Muscle layer of duodenum (tissue), 2 donors: ENCODE measurements around the gene TNFRSF19.

ENCODE experiments used
- H3K27ac ChIP-seq: one replicate; pipeline ENCODE4 v1.7.0; 2013; ENCODE audit warnings: mild to moderate bottlenecking, low read length
- H3K27me3 ChIP-seq: one replicate; pipeline ENCODE4 v1.7.0; 2013; ENCODE audit warnings: low read depth, mild to moderate bottlenecking, control low read depth, low read length
- H3K36me3 ChIP-seq, 2 donors: one replicate each; pipeline ENCODE4 v1.7.0; 2013; ENCODE audit warnings: low read length in 2 of 2, control low read depth in 1 of 2, mild to moderate bottlenecking in 1 of 2; ENCODE audit not compliant: insufficient read depth in 2 of 2, control insufficient read depth in 1 of 2
- H3K4me1 ChIP-seq, 2 donors: one replicate each; pipeline ENCODE4 v1.7.0; 2013; ENCODE audit warnings: low read length in 2 of 2, mild to moderate bottlenecking in 2 of 2, control low read depth in 1 of 2, moderate library complexity in 1 of 2; ENCODE audit not compliant: insufficient read depth in 2 of 2, control insufficient read depth in 1 of 2
- H3K4me3 ChIP-seq, 2 donors: one replicate each; pipeline ENCODE4 v1.7.0; 2013; ENCODE audit warnings: low read length in 2 of 2, low read depth in 1 of 2, mild to moderate bottlenecking in 1 of 2
- H3K9me3 ChIP-seq, 2 donors: one replicate each; pipeline ENCODE4 v1.7.0; 2013; ENCODE audit warnings: low read length in 2 of 2, control low read depth in 1 of 2, mild to moderate bottlenecking in 1 of 2; ENCODE audit not compliant: control insufficient read depth in 1 of 2
- donor health status: healthy.

Gene TNFRSF19

DNA sequence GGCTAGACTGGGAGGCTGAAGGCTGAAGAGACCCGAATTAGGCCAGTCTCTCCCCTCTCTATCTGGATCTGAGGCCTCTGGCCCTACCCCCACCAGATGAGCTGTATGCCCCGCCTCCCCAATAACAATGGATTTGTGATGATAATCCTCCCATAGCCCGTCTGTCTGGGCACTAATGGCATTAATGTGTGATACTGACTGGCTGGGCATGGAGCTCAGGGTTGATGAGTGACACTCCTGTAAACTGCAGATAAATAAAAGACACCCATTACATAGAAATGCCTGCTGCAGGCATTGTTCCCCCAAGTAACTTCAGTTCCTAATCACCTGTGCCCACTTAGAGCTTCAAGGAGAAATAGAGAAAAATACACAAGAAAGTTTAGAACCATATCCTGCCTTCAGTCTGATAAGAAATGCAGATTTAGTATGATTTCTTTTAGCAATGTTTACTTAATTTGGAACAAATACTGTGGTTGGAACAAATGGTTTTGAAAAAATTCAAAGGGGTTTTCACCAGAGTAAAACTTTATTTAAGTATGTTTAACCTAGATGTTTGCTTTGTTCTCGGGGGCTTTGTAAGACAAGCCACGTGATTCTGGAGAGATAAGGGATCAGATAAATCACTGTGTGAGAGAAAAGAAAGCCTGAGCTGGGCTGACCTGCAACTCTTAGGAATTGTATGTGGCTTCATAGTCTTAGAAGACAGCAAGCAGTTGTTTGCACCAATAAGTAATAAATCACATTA, 60.3 kb downstream of the TNFRSF19 start:
- H3K9me3 ChIP-seq: no peaks in the 10 kb centered on the region
- H3K27me3 ChIP-seq: no peaks in the 10 kb centered on the region
- H3K4me1 ChIP-seq: no peaks in the 10 kb centered on the region
- no peak overlapping the region for H3K4me3 ChIP-seq
- H3K27ac ChIP-seq: no peak overlapping the region
- no peaks in the 10 kb centered on the region for H3K36me3 ChIP-seq

DNA sequence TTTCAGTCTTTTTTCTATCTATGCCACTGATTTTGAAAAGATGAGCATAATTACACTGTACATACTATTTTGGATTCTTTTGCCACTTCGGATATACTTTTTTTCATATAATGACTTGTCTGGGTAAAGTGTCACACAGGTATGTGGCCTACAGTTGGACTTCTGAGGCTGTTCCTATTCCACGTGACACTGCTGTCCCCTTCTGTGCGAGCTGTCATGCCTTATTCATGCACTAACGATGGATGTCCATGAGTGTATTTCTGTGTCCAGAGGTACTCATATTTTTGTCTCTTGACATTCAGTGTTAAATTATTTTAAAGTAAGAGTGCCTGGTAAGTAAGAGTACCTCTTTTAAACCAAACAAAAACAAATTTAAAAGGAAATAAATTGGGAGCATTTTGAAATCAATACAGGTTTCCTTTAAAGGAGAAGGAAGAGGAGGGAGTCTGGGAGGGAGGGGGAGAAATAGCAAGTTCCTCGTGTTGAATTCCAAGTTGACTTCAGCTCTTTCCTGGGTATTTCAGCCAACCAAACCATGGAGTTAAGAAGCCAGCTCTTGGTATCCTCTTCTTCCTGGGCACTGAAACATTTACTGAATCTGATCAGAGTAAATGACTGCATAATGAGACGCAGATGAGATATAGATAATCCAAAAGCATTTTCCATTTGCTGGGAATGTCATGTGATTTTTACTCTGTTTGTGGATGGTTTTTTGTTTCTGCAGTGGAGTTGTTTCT, 61.3 kb downstream of the TNFRSF19 start:
- H3K36me3 ChIP-seq: no peaks in the 10 kb centered on the region

DNA sequence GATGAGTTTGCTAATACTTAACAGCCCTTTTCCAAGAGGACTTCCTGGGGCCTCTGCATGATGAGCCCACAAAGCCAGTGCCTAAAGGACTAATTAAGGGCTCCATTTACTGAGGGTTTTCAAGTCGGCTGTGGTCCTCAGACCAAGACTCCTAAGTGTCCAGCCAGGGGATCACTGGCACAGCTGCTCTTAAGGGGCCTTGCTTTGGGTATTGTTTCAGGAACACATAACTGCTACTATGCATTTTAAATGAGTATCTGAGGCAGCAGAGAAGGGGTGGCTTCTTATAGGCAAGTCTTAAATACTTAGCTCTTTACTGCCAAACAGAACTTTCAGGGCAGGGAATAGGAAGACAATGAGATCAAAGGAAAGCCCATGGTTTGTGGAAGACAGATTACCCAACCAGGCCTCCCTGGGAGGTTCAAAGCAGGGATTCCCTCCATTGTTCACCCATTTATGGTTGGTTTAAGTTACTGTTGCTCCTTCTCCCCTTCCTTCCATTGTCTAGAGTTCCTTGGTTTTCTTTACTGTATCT, 61.9 kb downstream of the TNFRSF19 start:
- H3K36me3 ChIP-seq: no peaks in the 10 kb centered on the region
- H3K4me3 ChIP-seq: no peak overlapping the region
- no peaks in the 10 kb centered on the region for H3K27me3 ChIP-seq
- no peak overlapping the region for H3K27ac ChIP-seq
- peaks cover 0 to under 1% of the 10 kb centered on the region in 2 donors for H3K4me1 ChIP-seq
- H3K9me3 ChIP-seq: no peaks in the 10 kb centered on the region

More for the DNA sequence above, 61.3 kb downstream of the TNFRSF19 start:
- no peak overlapping the region for H3K27ac ChIP-seq
- H3K9me3 ChIP-seq: no peaks in the 10 kb centered on the region
- no peak overlapping the region for H3K4me3 ChIP-seq
- no peaks in the 10 kb centered on the region for H3K4me1 ChIP-seq
- H3K27me3 ChIP-seq: no peaks in the 10 kb centered on the region

DNA sequence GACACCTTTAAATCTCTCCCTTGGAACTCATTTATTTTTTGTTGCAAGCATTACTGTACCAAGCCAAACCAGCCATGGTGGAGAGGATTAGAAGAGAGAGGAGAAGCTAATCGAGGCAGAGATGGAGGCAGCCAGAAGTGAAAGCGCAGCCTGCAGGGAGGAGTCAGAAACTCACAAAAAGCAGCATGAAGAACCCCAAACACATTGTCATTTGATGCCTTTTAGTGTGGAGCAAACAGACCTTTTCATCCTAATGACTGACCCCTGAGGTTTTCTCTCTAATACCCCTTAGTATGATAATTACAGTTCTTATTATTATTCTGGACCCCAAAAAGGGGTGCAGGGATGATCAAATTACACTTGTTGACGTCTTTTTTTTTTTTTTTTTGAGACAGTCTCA, 62.5 kb downstream of the TNFRSF19 start:
- no peaks in the 10 kb centered on the region for H3K36me3 ChIP-seq
- H3K4me3 ChIP-seq: no peak overlapping the region
- H3K27ac ChIP-seq: no peak overlapping the region
- no peaks in the 10 kb centered on the region for H3K27me3 ChIP-seq
- no peaks in the 10 kb centered on the region for H3K9me3 ChIP-seq
- peaks cover 0 to 5% of the 10 kb centered on the region in 2 donors for H3K4me1 ChIP-seq

DNA sequence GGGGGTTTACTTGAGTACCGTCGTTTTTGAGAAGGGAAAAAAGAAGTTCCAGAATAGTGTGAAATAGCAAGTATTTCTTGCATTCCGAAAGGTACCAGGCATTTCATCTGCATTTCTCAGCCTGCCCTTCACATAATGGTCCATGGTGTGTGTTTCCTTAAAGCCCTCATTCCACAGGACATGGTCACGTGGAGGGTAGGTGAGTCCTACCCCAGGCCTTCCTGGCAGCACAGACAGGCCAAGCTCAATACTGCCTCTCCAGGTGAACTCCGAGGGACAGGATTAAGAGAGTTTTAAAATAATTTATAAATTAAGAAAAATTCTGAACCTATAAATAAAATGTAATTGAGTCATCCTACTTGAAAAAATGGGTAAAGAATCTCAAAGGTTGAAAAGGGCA, 64.7 kb downstream of the TNFRSF19 start:
- Histone ChIP-seq H3K27me3 (no peaks in the 10 kb centered on the region), H3K4me3 (no peak overlapping the region), H3K9me3 (no peaks in the 10 kb centered on the region), H3K36me3 (no peaks in the 10 kb centered on the region), H3K4me1 (peaks cover 0 to 5% of the 10 kb centered on the region in 2 donors), H3K27ac (no peak overlapping the region)

DNA sequence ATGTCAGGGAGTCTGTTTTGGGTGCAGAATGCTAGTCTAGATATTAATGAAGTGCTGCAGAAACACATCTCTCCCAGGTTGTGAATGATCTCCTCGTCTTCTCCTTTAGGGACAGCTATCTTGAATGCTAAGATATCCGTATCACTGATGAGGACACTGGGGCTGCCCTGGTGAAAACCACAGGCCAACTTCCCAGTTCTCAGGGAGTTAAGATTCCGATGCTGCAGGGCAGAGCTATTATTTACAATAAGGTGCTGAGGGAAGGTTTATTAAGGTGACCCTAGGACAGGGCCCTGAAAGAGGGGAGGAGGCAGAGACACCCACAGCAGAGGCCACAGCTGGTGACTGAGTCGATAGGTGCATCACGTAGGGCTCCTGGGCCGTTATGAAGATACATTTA, 66.1 kb downstream of the TNFRSF19 start:
- Histone ChIP-seq H3K36me3 (no peaks in the 10 kb centered on the region), H3K4me1 (peaks cover 0 to 5% of the 10 kb centered on the region in 2 donors), H3K27ac (no peak overlapping the region), H3K27me3 (no peaks in the 10 kb centered on the region), H3K9me3 (no peaks in the 10 kb centered on the region), H3K4me3 (no peak overlapping the region)

DNA sequence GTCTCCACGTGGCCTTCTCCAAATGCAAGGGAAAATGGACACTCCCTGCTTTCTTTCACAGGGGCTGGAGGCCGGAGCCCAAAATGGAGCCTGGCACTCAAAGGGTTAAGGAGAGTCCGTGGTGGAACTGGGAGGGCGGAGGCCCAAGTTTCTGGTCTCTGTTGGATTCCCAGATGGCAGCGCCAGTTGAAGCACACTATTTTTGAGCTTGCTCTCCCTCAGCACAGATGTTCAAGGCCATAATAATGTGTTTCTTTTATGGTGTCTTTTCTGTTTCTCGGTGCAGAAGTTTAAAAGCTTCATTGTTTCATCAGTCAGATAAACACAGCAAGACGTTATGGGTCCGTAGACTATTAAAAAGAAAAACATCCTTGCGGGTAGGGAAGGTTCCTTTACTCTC, 67.6 kb downstream of the TNFRSF19 start:
- no peak overlapping the region for H3K27ac ChIP-seq

DNA sequence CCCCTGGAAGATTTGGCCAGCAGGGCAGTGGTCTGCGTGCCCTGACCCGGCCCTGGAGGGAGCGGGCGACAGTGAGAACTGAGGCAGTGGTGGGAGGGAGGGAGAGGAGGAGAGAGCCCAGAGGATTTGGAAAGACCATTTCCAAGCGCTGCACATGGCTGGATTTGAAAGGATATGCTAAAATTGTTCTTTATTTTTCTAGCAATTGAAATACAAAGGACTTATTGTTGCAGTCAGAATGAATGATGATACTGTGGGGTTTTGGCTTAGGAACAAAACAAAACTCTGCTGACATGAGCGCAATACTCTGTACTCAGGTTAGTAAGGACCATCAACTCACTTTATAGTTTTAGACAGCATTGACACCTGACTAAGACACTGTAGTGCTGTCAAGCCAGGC, 69.5 kb downstream of the TNFRSF19 start:
- H3K4me3 ChIP-seq: no peak overlapping the region
- H3K27me3 ChIP-seq: no peaks in the 10 kb centered on the region
- peaks cover 0 to 5% of the 10 kb centered on the region in 2 donors for H3K4me1 ChIP-seq
- no peaks in the 10 kb centered on the region for H3K9me3 ChIP-seq
- H3K27ac ChIP-seq: no peak overlapping the region
- no peaks in the 10 kb centered on the region for H3K36me3 ChIP-seq

More for the DNA sequence above, 67.6 kb downstream of the TNFRSF19 start:
- Histone ChIP-seq H3K27me3 (no peaks in the 10 kb centered on the region), H3K9me3 (no peaks in the 10 kb centered on the region), H3K4me1 (peaks cover 0 to 5% of the 10 kb centered on the region in 2 donors), H3K4me3 (no peak overlapping the region), H3K36me3 (no peaks in the 10 kb centered on the region)

DNA sequence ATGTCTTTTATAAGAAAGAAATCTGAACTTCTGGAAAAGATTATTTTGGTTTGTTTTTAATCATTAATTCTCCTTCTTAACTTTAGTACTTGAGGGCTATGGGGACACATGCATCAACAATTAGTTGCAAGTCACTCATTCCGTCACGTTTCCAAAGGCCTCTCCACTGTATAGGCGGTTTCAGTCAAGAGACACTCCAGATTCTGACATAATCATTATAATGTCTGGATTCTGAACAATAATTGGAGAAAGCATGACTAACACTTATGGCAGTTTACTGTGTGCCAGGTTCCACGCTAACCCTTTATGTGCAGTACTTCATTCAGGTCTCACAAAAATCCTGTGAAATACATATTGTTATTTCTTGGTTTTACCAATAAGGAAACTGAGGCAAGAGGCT, 71.9 kb downstream of the TNFRSF19 start:
- Histone ChIP-seq H3K36me3 (peaks cover 0 to 4% of the 10 kb centered on the region in 2 donors), H3K4me3 (no peak overlapping the region), H3K27ac (no peak overlapping the region), H3K9me3 (peaks cover 0 to 2% of the 10 kb centered on the region in 2 donors), H3K4me1 (peaks cover 0 to 5% of the 10 kb centered on the region in 2 donors), H3K27me3 (no peaks in the 10 kb centered on the region)

DNA sequence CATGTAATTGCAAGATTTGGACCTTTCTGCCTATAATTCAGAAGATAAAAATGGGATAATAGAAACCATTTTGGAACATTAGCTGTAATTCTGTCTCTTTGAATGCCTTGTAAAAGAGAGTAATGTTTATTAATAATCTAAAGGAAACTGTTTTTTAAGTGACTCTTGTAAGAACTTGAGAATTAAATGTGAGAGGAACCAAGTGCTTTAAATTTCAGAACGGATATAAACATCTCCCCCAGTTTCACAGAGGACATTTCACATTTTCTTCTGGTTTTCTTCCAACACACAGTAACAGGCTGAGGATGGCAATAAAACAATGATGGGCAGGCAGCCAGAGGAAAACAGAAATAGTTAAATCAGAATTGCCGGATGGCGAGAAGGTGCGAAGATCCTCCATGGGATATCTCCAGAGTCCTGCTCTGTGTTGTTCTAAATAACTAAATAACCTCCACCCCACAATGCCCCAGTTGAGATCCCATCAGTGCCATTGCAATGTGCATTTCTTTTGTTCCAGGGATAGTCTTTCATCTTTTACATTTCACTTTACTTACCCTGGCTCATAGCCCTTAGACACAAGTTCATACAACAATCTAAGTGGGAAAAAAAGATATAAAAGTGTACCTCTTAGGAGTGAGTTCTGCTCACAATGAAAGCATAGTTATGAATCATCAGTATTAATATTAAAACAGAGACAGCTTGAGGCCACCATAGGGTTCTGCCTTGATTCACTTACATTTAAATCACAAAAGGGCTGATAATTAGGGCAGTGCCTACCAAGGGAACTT, 73.3 kb downstream of the TNFRSF19 start:
- no peaks in the 10 kb centered on the region for H3K27me3 ChIP-seq
- no peak overlapping the region for H3K27ac ChIP-seq

DNA sequence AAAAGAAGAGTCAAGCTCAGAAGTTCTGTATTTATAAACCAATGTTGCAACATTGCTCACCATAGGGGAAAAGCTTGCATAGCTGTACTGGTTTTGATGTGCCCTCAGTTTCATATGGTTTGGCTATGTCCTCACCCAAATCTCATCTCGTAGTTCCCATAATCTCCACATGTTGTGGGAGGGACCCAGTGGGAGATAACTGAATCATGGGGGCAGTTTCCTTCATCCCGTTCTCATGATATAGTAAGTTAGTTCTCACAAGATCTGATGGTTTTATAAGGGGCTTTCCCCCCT, 73.9 kb downstream of the TNFRSF19 start:
- peaks cover 0 to 2% of the 10 kb centered on the region in 2 donors for H3K9me3 ChIP-seq
- no peaks in the 10 kb centered on the region for H3K27me3 ChIP-seq
- no peak overlapping the region for H3K27ac ChIP-seq

More for the DNA sequence above, 73.3 kb downstream of the TNFRSF19 start:
- Histone ChIP-seq H3K4me3 (no peak overlapping the region), H3K36me3 (peaks cover 0 to 4% of the 10 kb centered on the region in 2 donors), H3K4me1 (no peaks in the 10 kb centered on the region), H3K9me3 (peaks cover 0 to 2% of the 10 kb centered on the region in 2 donors)

More for the DNA sequence above, 73.9 kb downstream of the TNFRSF19 start:
- Histone ChIP-seq H3K36me3 (peaks cover 0 to 4% of the 10 kb centered on the region in 2 donors), H3K4me1 (no peaks in the 10 kb centered on the region), H3K4me3 (no peak overlapping the region)
